Smooth muscle cell (in vitro differentiated cells): Measurements from ENCODE around the gene ALS2CL. TPM values are rescaled to one million over a fixed set of nuclear protein-coding genes. Genes with fewer than 3 reads are reported as not detected.

ENCODE experiments used
- DNase-seq: peaks from one replicate; lab custom pipeline; 2025; ENCODE audit not compliant: unreplicated experiment; lab: John Stamatoyannopoulos, UW
- H2AFZ ChIP-seq: fragments of 200-600 bp; sonication (generic); 2 replicates; pipeline ENCODE4 v1.6.0; 2016; ENCODE audit warnings: antibody characterized with exemption, low read depth, mild to moderate bottlenecking
- H3F3A ChIP-seq: fragments of 200-600 bp; sonication (generic); 2 replicates; pipeline ENCODE4 v1.6.0; 2017; ENCODE audit warnings: antibody characterized with exemption, low read depth
- H3K27ac ChIP-seq: fragments of 200-600 bp; sonication (generic); 2 replicates; pipeline ENCODE4 v1.5.1; 2016; ENCODE audit warnings: low read depth, mild to moderate bottlenecking
- H3K27me3 ChIP-seq: fragments of 200-600 bp; sonication (generic); 2 replicates; pipeline ENCODE4 v1.6.1; 2016; ENCODE audit warnings: low read depth, mild to moderate bottlenecking
- H3K36me3 ChIP-seq: fragments of 200-600 bp; sonication (generic); 2 replicates; pipeline ENCODE4 v1.5.1; 2016; ENCODE audit warnings: low read depth
- H3K4me1 ChIP-seq: fragments of 200-600 bp; sonication (generic); 2 replicates; pipeline ENCODE4 v1.5.1; 2016; ENCODE audit warnings: low read depth
- H3K4me2 ChIP-seq: fragments of 200-600 bp; sonication (generic); 2 replicates; pipeline ENCODE4 v1.6.0; 2016; ENCODE audit warnings: mild to moderate bottlenecking
- H3K4me3 ChIP-seq: fragments of 200-600 bp; sonication (generic); 2 replicates; pipeline ENCODE4 v1.5.1; 2016; ENCODE audit warnings: mild to moderate bottlenecking
- H3K79me2 ChIP-seq: fragments of 200-600 bp; sonication (generic); 2 replicates; pipeline ENCODE4 v1.6.0; 2016; ENCODE audit warnings: low read depth, mild to moderate bottlenecking
- H3K9ac ChIP-seq: fragments of 200-600 bp; sonication (generic); 2 replicates; pipeline ENCODE4 v1.6.0; 2016; ENCODE audit warnings: low read depth
- H3K9me3 ChIP-seq: fragments of 200-600 bp; sonication (generic); replicated peaks from 2 replicates; pipeline ENCODE4 v1.5.1; 2016; ENCODE audit warnings: low read depth
- H4K20me1 ChIP-seq: fragments of 200-600 bp; sonication (generic); 2 replicates; pipeline ENCODE4 v1.6.0; 2016; ENCODE audit warnings: low read depth
- CTCF ChIP-seq: fragments of 200-600 bp; sonication (generic); IDR thresholded peaks from 2 replicates; pipeline ENCODE4 v1.5.1; 2017; ENCODE audit warnings: borderline replicate concordance, mild to moderate bottlenecking, antibody characterized with exemption; ENCODE audit not compliant: insufficient read depth, poor library complexity, severe bottlenecking
- WGBS: methylation state at CpG from one replicate; pipeline ENCODE4 v1.1.7; 2016; ENCODE audit warnings: low lambda C conversion rate; 5-methylcytosine and 5-hydroxymethylcytosine counted together
- polyA plus RNA-seq: library from polyadenylated mRNA; unstranded; fragments of >200 nt; fragmentation: Nextera tagmentation; extraction: Ambion mirVana; gene quantifications from 2 replicates; pipeline ENCODE4 v1.2.1, GENCODE V29; 2016
- total RNA-seq: library from RNA; depleted of rRNA; stranded (reverse); fragments of >200 nt; gene quantifications from 2 replicates; pipeline ENCODE4 v1.2.3, GENCODE V29; 2014

The ALS2CL gene
- total and polyA plus RNA-seq, 2 experiments from 2014 or later = 8.5 to 9.4 TPM

DNA sequence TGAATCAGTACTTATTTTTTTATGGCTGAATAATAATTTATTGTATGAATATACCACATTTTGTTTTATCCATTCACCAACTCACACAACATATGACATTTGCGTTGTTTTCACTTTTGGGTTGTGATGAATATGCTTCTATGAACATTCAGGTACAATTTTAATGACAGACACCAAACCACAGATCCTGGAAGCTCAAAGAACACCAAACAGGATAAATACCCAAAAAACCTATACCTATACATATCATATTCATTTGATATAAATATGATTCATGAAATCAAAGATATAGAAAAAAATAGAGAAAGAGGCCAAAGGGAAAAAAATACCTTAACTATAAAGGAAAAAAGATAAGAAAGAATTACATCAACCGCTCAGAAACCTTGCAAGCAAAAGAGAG, 45.4 kb downstream of the ALS2CL start:
- H3F3A ChIP-seq = no peaks in the 10 kb centered on the region
- H3K9me3 ChIP-seq = peaks cover 7% of the 10 kb centered on the region
- H3K27me3 ChIP-seq = no peaks in the 10 kb centered on the region
- no peak overlapping the region for H3K4me3 ChIP-seq
- 69% methylated on average over 2 of the region's 2 CpGs for WGBS
- H2AFZ ChIP-seq = no peak overlapping the region
- H3K4me1 ChIP-seq = no peaks in the 10 kb centered on the region
- H3K27ac ChIP-seq = no peak overlapping the region
- H3K9ac ChIP-seq = no peak overlapping the region
- H4K20me1 ChIP-seq = no peaks in the 10 kb centered on the region
- H3K79me2 ChIP-seq = no peaks in the 10 kb centered on the region
- H3K4me2 ChIP-seq = no peak overlapping the region
- no peak for TF ChIP-seq CTCF
- no peak for DNase-seq
- no peaks in the 10 kb centered on the region for H3K36me3 ChIP-seq

DNA sequence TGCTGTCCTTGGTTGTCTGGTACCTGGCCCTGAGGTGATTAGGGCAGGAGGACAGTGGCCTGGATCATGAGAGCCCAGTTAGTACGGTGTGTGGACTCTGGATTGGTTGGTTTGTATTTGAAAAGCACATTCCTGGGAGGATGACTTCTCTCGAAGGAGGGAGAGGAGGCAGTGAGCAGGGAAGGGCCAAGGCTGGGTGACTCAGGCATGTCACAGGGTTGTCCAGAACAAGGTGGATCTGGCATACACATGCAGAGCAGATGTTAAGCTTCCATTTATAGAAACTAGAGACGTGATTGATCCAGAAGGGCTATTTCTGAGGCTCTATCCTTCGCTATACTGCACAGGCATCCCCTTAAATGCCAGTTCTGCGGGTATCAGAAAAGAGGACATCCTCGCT, 46.8 kb downstream of the ALS2CL start:
- Histone ChIP-seq H2AFZ (no peak overlapping the region), H3K79me2 (no peaks in the 10 kb centered on the region), H3F3A (no peaks in the 10 kb centered on the region), H3K4me1 (no peaks in the 10 kb centered on the region), H3K9me3 (peaks cover under 1% of the 10 kb centered on the region), H3K4me2 (no peak overlapping the region), H3K27me3 (no peaks in the 10 kb centered on the region), H4K20me1 (no peaks in the 10 kb centered on the region), H3K9ac (no peak overlapping the region), H3K4me3 (no peak overlapping the region), H3K27ac (no peak overlapping the region), H3K36me3 (no peaks in the 10 kb centered on the region)
- DNase-seq = no peak
- TF ChIP-seq CTCF = no peak
- 54% methylated on average over 6 of the region's 6 CpGs for WGBS

DNA sequence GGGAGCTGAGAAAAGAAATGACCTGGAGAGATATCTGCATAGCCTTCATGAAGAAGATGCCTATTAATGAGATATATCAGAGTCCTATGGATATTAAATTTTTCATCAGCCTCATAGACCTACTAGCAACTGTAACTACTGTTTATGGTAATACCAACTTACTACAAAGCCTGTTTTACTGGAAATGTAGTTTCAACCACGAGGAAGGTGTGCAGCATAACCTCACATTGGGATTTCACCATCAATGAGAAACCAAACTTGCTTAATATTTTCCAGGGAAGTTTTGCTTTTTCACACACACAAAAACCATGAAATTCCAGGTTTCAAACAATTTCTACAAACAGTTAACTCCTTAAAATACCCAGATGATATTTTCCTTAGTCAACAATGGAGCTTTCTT, 49.8 kb downstream of the ALS2CL start:
- Histone ChIP-seq H3K4me1 (no peaks in the 10 kb centered on the region), H3K27ac (no peak overlapping the region), H3K9ac (no peak overlapping the region), H3K36me3 (no peaks in the 10 kb centered on the region), H3K4me2 (no peak overlapping the region), H3K27me3 (no peaks in the 10 kb centered on the region), H3K4me3 (no peak overlapping the region), H3K79me2 (no peaks in the 10 kb centered on the region), H2AFZ (no peak overlapping the region), H3F3A (no peaks in the 10 kb centered on the region), H4K20me1 (no peaks in the 10 kb centered on the region), H3K9me3 (no peaks in the 10 kb centered on the region)
- DNase-seq = no peak
- 77% methylated on average over 1 of the region's 1 CpG for WGBS
- no peak for TF ChIP-seq CTCF

- Histone ChIP-seq H2AFZ (no peak overlapping the region), H3K4me3 (no peak overlapping the region), H3F3A (no peaks in the 10 kb centered on the region), H3K27ac (no peak overlapping the region), H4K20me1 (no peaks in the 10 kb centered on the region), H3K79me2 (no peaks in the 10 kb centered on the region), H3K4me1 (no peaks in the 10 kb centered on the region), H3K9me3 (no peaks in the 10 kb centered on the region), H3K9ac (no peak overlapping the region), H3K4me2 (no peak overlapping the region), H3K27me3 (no peaks in the 10 kb centered on the region), H3K36me3 (no peaks in the 10 kb centered on the region)
- TF ChIP-seq CTCF = no peak
- 69% methylated on average over 6 of the region's 6 CpGs for WGBS
- DNase-seq = no peak
Measured at GRCh38 chr3:46642971-46643370, 50.5 kb downstream of the ALS2CL start.
